ENCODE measurements around the gene ZNF445.
"Not testable (repeated sequence)": the region's sequence is repeated elsewhere in the genome, so short reads cannot be mapped to it uniquely, and the experiment has no call there.

The ZNF445 gene

DNA sequence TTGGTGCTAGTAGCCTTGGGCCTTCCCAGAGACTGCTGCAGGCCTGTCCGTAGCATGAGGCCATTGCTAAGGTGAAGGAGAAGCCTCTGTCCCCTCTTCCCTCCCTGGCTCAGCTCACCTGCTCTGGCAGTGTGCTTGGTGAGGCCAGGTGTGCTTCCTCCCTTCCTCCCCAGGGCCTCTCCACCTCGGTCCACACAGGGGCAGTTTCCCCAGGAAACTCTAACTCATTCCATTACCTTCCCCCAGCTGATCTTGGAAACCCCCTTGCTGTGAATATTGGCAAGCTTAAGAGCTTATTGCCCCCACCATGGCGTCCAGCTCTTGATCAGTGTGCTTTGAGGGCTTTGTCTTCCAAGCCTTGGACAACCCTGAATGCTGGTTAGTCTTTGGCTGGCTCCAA is 52.7 kb downstream of the ZNF445 start:
- TF ChIP-seq TAF1 (IDR thresholded peaks at IDR 0.05; ENCODE audit: borderline replicate concordance, low read depth, low read length) (no peak), POLR2A (IDR thresholded peaks at IDR 0.05; ENCODE audit: low read depth, low read length) (no peak), POLR2AphosphoS5 (IDR thresholded peaks at IDR 0.05; ENCODE audit: low read depth, low read length) (no peak)
- FAIRE-seq (peak; percentile 73), DNase-seq (ENCODE audit: insufficient read length) (no peak)

DNA sequence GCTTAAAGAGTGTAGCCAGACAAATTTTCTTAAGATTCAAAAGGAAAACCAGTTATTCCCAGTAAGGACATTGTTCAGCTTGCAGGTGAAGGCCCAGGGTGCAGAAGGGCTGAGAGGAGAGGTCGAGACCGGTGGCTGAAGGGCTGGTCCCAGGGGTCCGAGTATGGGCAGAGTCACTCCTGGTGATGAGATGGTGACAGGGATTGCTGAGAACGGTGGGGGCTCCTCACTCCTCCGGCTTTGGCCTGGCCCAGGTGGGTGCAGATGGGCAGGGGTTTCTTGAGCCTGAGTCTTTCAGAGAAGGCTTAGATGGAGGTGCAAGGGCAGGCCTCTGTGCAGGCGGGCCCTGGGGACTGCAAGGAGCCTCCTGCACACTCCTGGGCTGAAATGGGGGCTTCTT is 56.2 kb downstream of the ZNF445 start:
- DNase-seq (ENCODE audit: insufficient read length) (no peak), FAIRE-seq (no peak)
- TF ChIP-seq POLR2A (IDR thresholded peaks at IDR 0.05; ENCODE audit: low read depth, low read length) (no peak), TAF1 (IDR thresholded peaks at IDR 0.05; ENCODE audit: borderline replicate concordance, low read depth, low read length) (no peak), POLR2AphosphoS5 (IDR thresholded peaks at IDR 0.05; ENCODE audit: low read depth, low read length) (no peak)

DNA sequence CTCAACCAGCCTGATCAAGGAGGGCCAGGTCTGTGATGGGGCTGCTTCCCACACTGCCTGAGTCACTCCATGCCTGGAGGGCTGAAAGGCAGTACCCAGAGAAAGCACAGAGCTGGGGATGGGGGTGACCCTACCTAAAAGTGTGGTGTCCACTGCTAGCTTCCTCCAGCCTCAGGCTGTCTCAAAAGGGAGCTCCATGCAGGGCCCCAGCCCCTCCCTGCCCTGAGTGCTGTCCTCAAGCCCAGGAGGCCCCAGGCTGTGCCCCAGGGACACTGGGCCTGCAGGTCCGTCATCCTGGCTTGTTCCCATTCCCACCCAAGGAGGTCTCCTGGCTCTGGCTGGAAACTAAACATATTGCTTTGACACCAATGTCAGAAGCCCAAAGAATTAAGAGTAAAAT is 56.8 kb downstream of the ZNF445 start:
- TF ChIP-seq POLR2A (IDR thresholded peaks at IDR 0.05; ENCODE audit: low read depth, low read length) (no peak), TAF1 (IDR thresholded peaks at IDR 0.05; ENCODE audit: borderline replicate concordance, low read depth, low read length) (no peak), POLR2AphosphoS5 (IDR thresholded peaks at IDR 0.05; ENCODE audit: low read depth, low read length) (no peak)
- FAIRE-seq: no peak
- DNase-seq (ENCODE audit: insufficient read length): no peak

DNA sequence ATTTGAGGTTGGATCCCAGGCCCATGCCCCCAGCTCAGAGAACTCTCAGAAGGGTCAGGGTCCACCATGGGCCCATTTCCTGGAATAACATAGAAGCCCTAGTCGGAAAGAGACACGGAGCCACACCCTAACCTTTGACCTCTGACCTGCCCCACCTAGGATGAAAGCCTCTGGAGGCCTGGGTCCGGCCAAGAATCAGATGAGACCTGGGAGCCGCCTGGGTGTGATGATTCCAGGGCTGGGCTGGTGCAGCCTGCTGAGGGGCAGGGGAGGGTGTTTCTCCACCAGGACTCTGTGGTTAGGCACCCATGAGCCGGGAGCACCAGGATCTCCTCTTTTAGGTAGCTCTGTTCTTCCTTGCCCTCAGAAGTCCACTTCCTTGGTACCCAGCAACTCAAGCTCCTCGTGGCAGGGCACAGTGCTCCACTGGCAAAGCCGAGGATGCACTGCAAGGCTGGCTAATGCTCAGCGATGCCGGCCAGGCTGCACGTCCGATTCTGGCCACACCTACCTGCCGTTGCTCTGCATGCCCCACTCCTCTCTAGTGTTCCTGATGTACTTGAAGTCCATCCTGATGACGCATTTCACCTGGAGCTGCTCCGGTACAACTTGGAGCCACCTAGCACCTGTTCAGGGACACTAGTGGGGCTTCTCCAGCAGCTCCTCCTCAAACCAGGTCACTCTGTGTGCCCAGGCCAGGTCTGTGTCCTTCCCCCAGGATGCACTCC is 57.4 kb downstream of the ZNF445 start:
- FAIRE-seq: no peak
- no peak for DNase-seq (ENCODE audit: insufficient read length)
- TF ChIP-seq POLR2A (IDR thresholded peaks at IDR 0.05; ENCODE audit: low read depth, low read length) (no peak), TAF1 (IDR thresholded peaks at IDR 0.05; ENCODE audit: borderline replicate concordance, low read depth, low read length) (no peak), POLR2AphosphoS5 (IDR thresholded peaks at IDR 0.05; ENCODE audit: low read depth, low read length) (no peak)

DNA sequence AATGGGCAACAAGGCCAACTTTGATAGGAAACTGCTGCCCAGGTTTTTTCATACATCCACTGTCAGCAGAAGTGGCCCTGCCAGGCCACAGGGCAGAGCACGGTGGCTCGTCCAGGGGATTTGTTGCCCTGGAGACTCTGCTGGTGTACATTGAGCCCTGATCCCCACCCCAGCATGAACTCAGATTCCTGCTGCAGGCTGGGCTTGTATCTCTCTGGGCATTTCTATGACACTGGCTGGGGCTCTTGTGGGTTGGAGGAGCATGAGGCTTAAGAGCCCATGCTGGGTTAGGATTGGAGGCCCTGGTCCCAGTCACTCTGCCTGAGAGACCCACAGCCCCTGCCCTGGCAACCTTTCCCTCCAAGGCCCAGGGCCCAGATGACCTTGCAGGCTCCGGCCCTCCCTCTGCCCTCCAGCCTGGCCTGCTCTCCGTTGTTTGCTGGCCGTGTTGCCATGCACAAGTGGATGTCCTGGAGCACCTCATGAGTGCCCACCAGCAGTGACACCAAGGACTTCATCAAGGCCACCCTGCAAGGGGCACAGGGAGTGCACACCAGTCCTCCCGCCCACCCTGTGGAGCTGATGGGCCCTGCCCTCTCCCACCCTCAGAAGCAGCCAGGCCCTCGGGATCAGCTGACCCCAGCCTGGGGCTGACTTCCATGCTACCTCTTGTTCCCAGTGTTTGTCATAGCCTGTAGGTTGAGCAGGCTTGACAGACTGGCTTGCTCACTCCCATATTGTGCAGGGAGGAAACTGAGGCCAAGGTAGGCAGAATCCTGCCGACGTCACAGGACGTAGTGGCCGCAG is 58.2 kb downstream of the ZNF445 start:
- DNase-seq (ENCODE audit: insufficient read length) (no peak), FAIRE-seq (no peak)
- TF ChIP-seq POLR2A (IDR thresholded peaks at IDR 0.05; ENCODE audit: low read depth, low read length): no peak

DNA sequence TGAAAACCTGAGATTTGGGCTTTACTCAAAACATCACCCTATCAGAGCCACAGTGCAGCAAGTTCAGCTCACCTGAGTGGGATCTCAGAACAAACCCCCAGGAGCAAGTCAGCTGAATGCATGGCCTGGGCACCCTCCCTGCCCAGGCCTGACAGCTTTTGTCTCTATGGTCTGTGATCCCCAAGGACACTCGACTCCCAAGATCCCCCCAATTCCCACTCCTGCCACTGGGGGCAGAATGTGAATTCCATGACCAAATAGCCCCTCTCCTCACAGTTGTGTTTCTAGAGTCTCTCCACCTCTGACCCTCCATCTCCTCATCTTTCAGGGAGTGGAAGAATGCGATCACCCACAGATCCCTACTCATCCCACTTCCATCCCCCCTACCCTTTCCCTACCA is 58.9 kb downstream of the ZNF445 start:
- FAIRE-seq (no peak), DNase-seq (ENCODE audit: insufficient read length) (no peak)
- TF ChIP-seq POLR2AphosphoS5 (IDR thresholded peaks at IDR 0.05; ENCODE audit: low read depth, low read length) (no peak), TAF1 (IDR thresholded peaks at IDR 0.05; ENCODE audit: borderline replicate concordance, low read depth, low read length) (no peak), POLR2A (IDR thresholded peaks at IDR 0.05; ENCODE audit: low read depth, low read length) (no peak)

DNA sequence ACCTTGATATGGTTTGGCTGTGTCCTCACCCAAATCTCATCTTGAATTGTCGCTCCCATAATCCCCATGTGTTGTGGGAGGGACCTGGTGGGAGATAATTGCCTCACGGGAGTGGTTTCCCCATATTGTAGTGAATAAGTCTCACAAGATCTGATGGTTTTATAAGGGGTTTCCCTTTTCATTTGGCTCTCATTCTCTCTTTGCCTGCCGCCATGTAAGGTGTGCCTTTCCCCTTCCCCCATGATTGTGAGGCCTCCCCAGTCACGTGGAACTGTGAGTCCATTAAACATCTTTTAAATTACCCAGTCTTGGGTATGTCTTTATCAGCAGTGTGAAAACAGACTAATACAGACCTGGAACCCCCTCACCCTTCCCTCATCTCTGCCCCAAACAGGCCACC is 59.4 kb downstream of the ZNF445 start:
- not testable (repeated sequence) for FAIRE-seq; DNase-seq (ENCODE audit: insufficient read length)

DNA sequence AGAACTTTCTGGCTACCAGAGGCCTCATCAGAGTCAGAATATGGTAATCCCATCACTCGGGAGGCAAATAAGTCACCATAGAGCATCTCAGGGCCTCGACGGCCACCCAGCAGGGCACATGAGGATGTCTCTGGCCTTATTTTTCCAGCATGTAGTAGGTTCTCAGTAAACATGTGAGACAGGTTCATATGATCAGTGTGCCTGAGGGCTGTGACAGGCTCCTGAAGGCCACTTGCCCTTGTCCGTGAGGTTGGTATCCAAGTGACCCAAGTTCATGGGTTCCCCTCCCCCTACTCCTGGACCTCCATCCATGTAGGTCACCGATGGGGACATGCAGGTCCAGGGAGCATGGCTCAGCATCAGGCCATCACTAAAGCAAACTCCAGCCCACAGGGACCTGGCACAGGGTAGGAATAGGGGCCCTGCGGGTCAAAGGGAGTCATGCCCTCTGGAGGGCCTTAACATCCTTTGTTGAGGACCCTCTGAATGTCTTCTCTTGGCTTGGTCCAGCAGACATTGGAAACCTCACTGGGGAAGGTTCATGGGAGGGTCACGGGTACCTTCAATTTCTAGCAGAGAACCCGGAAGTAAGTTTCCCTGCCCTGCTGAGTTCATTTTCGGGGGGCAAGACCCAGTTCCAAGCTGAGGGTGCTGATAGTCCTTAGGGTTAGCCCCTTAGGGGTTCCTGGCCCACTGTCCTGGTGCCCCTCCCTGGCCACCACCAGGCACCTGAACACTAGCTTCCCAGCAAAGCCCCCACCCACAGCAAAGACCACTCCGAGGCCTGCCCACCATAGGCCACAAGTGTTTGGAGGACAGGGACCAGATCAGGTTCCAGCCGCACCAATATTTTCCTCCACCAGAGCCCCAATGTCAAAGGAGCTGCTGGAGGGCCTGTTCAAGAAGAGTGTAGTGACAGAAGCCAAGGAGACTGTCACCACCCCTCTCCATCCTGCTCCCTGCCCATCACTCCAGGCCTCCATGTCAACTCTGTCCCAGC is 61.1 kb downstream of the ZNF445 start:
- DNase-seq (ENCODE audit: insufficient read length) (no peak), FAIRE-seq (no peak)
- TF ChIP-seq POLR2A (IDR thresholded peaks at IDR 0.05; ENCODE audit: low read depth, low read length) (no peak), TAF1 (IDR thresholded peaks at IDR 0.05; ENCODE audit: borderline replicate concordance, low read depth, low read length) (no peak), POLR2AphosphoS5 (IDR thresholded peaks at IDR 0.05; ENCODE audit: low read depth, low read length) (no peak)

DNA sequence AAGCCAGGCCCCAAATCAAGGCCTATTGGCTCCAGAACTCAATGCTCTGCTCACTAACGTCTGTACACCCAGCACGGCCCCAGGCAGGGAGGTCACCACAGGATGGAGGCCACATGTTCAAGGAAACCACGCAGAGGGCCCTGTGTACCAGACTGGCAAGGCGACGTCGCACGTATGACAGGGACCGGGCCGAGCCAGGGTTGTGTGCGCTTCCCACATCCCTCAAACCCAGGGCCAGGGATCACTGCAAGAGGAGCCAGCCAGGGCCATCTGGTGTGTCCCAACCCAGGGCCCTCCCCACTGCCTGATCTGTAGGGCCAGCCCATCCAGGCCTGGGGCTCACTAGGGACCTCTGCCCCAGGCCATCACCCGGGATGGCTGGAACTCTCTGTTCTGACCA is 62.0 kb downstream of the ZNF445 start:
- DNase-seq (ENCODE audit: insufficient read length) (no peak), FAIRE-seq (no peak)
- TF ChIP-seq POLR2A (IDR thresholded peaks at IDR 0.05; ENCODE audit: low read depth, low read length): no peak

DNA sequence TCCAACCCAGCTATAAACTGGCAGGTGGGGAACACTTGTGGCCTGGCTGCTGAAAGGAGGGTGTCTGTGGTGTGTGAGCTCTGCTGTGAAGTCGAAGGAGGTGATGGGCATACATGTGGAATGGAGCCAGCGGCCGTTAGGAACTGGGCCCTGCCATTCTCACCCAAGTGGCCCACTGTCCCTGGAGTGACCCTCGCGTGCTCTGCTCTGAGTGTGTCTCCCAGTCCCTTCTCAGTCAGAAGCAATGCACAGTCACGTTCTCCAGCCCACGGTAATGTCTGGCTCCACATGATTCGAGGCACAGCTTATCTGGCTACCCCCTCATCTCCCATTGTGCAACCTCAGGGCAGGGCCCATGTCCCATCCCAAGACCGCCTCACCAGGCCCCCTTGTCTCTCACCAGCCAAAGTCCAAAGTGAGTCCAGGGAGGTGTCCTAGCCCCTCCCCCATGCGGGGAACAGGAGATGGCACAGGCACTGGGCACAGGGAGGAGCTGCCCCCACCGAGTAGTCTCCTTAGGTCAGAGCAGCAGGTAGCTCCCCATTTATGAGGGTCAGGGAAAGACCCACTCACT is 62.9 kb downstream of the ZNF445 start:
- TF ChIP-seq POLR2A (IDR thresholded peaks at IDR 0.05; ENCODE audit: low read depth, low read length) (no peak), TAF1 (IDR thresholded peaks at IDR 0.05; ENCODE audit: borderline replicate concordance, low read depth, low read length) (no peak), POLR2AphosphoS5 (IDR thresholded peaks at IDR 0.05; ENCODE audit: low read depth, low read length) (no peak)
- FAIRE-seq (no peak), DNase-seq (ENCODE audit: insufficient read length) (no peak)

DNA sequence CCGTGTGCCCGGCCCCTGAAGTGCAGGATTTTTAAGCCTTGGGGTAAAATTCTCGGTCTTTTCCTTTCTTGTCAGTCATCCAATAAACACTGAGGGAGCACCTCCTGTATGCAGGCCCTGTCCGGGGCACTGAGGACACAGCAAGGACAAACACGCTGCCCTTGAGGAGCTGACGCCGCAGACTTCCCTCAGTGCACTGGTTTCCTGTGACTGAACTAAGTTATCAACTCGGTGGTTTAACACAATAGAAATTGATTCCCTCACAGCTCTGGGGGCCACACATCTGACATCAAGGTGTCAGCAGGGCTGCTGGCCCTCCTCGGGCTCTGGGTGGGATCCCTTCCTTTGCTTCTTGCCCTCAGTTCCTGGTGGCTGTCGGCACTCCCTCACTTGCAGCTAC is 65.1 kb downstream of the ZNF445 start:
- FAIRE-seq (no peak), DNase-seq (ENCODE audit: insufficient read length) (no peak)
- TF ChIP-seq TAF1 (IDR thresholded peaks at IDR 0.05; ENCODE audit: borderline replicate concordance, low read depth, low read length): no peak
- no peak for TF ChIP-seq POLR2AphosphoS5 (IDR thresholded peaks at IDR 0.05; ENCODE audit: low read depth, low read length)
- no peak for TF ChIP-seq POLR2A (IDR thresholded peaks at IDR 0.05; ENCODE audit: low read depth, low read length)

Measured in GM12892 (cell line).